Neural cell (in vitro differentiated cells): ENCODE results near the gene ZNF653.

Experiments
- EP300 ChIP-seq: fragments of 450-650 bp; conservative IDR thresholded peaks from 2 replicates; pipeline ENCODE4 v1.6.1; 2014; ENCODE audit warnings: antibody characterized with exemption, mild to moderate bottlenecking, moderate library complexity; ENCODE audit not compliant: poor library complexity, severe bottlenecking
- EZH2 ChIP-seq: fragments of 200-600, 300-800 bp; shearing (Covaris generic), sonication (generic); IDR thresholded peaks from 2 replicates; pipeline ENCODE4 v1.6.1; 2014; ENCODE audit warnings: antibody characterized with exemption, low read length, borderline replicate concordance, mild to moderate bottlenecking; ENCODE audit not compliant: insufficient read depth, poor library complexity, severe bottlenecking
- MXI1 ChIP-seq: fragments of 450-650 bp; conservative IDR thresholded peaks from 2 replicates; pipeline ENCODE4 v1.6.1; 2014; ENCODE audit warnings: antibody characterized with exemption, mild to moderate bottlenecking; ENCODE audit not compliant: poor library complexity, severe bottlenecking
- POLR2AphosphoS5 ChIP-seq: IDR thresholded peaks from 2 replicates; pipeline ENCODE4 v1.6.1; 2012
- RAD21 ChIP-seq: fragments of 450-650 bp; conservative IDR thresholded peaks from 2 replicates; pipeline ENCODE4 v1.6.1; 2014; ENCODE audit warnings: antibody characterized with exemption, mild to moderate bottlenecking, moderate library complexity
- SMC3 ChIP-seq: fragments of 450-650 bp; conservative IDR thresholded peaks from 2 replicates; pipeline ENCODE4 v1.6.1; 2014; ENCODE audit warnings: antibody characterized with exemption, mild to moderate bottlenecking, moderate library complexity; ENCODE audit not compliant: poor library complexity
- TAF1 ChIP-seq: IDR thresholded peaks from 2 replicates; pipeline ENCODE4 v1.6.1; 2012; ENCODE audit warnings: low read depth
- TF ChIP-seq, protein P1 (sequence below): fragments of 450-650 bp; IDR thresholded peaks from 2 replicates; pipeline ENCODE4 v1.5.1; 2014; ENCODE audit warnings: antibody characterized with exemption, mild to moderate bottlenecking, moderate library complexity; ENCODE audit not compliant: poor library complexity, severe bottlenecking
- TF ChIP-seq, protein P2 (sequence below): IDR thresholded peaks from 2 replicates; pipeline ENCODE4 v1.6.1; 2012; ENCODE audit warnings: borderline replicate concordance

DNA sequence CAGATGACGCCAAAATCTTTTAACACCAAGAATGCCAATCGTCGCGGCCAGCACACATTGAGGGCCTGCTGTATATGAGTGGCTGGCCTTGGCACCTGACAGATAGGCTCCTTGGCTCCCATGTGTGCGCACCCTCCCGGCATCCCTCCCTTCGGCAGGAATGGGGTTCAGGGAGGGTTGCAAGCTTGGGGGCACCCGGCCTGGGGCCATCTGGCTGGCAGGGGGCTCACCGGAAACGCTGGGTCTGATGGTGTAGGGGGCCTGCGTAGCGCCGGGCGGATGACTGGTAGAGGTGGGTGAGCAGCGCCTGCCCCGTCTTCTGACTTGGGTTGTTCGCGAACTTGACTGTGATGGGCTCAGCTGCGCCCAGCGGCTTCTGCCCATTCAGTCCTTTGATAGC is 47.8 kb downstream of the ZNF653 start:
- TF ChIP-seq, protein P1, sequence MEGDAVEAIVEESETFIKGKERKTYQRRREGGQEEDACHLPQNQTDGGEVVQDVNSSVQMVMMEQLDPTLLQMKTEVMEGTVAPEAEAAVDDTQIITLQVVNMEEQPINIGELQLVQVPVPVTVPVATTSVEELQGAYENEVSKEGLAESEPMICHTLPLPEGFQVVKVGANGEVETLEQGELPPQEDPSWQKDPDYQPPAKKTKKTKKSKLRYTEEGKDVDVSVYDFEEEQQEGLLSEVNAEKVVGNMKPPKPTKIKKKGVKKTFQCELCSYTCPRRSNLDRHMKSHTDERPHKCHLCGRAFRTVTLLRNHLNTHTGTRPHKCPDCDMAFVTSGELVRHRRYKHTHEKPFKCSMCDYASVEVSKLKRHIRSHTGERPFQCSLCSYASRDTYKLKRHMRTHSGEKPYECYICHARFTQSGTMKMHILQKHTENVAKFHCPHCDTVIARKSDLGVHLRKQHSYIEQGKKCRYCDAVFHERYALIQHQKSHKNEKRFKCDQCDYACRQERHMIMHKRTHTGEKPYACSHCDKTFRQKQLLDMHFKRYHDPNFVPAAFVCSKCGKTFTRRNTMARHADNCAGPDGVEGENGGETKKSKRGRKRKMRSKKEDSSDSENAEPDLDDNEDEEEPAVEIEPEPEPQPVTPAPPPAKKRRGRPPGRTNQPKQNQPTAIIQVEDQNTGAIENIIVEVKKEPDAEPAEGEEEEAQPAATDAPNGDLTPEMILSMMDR: no peak
- TF ChIP-seq POLR2AphosphoS5: no peak
- TF ChIP-seq EZH2: no peak
- TF ChIP-seq SMC3: no peak
- no peak for TF ChIP-seq EP300
- TF ChIP-seq, protein P2, sequence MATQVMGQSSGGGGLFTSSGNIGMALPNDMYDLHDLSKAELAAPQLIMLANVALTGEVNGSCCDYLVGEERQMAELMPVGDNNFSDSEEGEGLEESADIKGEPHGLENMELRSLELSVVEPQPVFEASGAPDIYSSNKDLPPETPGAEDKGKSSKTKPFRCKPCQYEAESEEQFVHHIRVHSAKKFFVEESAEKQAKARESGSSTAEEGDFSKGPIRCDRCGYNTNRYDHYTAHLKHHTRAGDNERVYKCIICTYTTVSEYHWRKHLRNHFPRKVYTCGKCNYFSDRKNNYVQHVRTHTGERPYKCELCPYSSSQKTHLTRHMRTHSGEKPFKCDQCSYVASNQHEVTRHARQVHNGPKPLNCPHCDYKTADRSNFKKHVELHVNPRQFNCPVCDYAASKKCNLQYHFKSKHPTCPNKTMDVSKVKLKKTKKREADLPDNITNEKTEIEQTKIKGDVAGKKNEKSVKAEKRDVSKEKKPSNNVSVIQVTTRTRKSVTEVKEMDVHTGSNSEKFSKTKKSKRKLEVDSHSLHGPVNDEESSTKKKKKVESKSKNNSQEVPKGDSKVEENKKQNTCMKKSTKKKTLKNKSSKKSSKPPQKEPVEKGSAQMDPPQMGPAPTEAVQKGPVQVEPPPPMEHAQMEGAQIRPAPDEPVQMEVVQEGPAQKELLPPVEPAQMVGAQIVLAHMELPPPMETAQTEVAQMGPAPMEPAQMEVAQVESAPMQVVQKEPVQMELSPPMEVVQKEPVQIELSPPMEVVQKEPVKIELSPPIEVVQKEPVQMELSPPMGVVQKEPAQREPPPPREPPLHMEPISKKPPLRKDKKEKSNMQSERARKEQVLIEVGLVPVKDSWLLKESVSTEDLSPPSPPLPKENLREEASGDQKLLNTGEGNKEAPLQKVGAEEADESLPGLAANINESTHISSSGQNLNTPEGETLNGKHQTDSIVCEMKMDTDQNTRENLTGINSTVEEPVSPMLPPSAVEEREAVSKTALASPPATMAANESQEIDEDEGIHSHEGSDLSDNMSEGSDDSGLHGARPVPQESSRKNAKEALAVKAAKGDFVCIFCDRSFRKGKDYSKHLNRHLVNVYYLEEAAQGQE: no peak
- no peak for TF ChIP-seq TAF1
- no peak for TF ChIP-seq RAD21
- TF ChIP-seq MXI1: no peak
